NCI-H226 (cell line): ENCODE measurements around the gene DSCAM.
"Not testable (repeated sequence)": the region's sequence is repeated elsewhere in the genome, so short reads cannot be mapped to it uniquely, and the experiment has no call there.

Experiments
- DNase-seq: peaks from one replicate; pipeline ENCODE4 v3.0.0-alpha.2; 2015

Gene DSCAM

DNA sequence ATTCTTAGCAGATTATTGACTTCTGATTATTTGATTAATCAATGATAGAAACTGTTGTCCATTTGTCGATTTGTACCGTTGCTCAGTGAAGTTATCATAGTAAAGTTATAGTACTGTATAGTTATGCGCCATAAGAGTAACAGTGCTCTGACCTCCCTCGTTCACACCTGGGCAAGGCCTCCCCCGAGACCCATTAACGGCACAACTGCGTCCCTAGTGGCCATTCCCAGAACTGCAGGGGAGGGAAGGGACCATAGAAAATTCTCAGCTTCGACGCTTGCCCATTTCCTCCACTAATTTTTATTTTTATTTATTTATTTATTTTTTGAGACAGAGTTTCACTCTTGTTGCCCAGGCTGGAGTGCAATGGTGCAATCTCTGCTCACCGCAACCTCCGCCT is 334.4 kb downstream of the DSCAM start:
- DNase-seq: no peak

DNA sequence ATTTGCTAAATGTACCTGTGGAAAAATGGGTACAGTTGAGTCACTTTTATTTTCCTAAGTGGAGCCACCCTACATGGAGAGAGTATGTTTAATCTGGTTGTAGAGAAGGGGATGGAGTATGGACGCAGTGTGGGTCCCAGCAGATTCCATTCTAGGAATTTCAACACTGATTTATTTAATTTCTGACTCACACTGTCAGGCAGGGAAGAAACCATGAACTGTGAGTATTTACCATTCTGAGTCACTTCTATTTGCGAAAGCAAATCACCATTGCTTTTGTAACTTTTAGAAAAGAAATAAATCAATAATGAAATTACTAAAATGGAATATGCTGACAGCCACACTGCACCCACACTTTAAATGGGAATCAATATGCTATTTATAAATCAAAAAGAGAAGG is 339.0 kb downstream of the DSCAM start:
- DNase-seq: no peak

DNA sequence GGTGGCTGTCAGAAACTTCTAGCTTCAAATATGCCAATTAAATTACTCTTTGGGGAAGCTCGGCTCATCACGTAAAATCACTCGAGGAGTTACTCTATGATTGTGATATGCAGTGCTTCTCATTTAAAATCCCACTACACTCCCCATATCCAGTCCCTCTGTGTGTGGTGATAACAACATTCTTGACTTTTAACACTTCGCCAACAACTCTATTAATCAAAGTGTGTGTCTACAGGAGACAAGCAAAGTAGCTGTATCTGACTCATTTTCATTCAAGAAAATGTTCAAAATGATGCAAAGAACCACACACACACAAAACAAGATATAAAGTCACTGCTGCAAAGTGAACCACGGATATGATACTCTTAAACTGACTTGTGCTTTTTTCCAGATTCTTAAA is 341.3 kb downstream of the DSCAM start:
- DNase-seq: no peak

DNA sequence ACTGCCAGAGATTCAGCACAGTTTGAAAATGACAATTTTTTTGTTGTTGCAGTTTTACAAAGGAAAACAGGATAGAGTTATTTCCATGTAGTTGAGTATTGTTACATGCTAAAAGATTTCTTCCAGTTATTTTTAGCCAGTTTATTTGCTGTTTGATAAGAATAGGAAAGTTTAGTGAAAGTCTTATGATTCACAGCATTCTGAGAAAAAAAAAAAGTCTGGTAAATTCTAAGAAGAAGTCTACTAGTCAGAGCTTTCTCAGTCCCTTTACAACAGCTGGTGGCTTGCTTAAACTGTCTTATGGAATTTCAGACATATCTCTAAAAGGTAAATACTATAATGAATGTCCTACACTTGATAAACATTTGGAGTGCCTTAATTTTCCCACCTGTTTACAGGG is 341.7 kb downstream of the DSCAM start:
- DNase-seq: no peak

DNA sequence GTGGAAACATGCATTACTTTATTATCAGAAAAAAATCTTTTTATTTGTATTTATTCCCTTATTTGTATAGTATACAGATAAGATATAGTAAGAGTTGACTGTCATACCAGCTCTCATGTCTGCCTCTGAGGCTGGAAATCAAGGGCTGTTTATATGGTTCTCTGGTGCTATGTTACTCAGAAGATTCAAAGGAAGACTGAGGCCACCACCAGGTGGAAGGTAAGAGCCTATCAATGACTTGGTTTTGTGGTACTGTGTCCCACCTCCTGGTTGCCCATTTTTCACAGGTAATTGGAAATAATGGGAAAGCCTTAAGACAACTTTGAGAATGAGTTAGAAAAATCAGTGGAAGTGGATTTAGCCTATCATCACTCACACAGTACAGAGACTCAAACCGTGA is 342.1 kb downstream of the DSCAM start:
- DNase-seq: no peak

DNA sequence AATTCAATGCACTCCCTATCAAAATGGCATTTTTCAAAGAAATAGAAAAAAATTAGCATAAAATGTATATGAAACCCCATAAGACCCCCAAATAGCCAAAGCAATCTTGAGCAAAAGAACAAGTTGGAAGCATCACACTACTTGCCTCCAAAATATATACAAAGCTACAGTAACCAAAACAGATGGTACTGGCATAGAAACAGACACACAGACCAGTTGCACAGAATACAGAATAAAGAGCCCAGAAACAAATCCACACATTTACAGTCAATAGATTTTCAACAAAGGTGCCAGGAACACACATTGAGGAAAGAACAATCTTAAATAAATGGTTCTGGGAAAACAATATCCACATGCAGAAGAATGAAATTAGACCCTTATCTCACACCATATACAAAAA is 350.8 kb downstream of the DSCAM start:
- DNase-seq: no peak

DNA sequence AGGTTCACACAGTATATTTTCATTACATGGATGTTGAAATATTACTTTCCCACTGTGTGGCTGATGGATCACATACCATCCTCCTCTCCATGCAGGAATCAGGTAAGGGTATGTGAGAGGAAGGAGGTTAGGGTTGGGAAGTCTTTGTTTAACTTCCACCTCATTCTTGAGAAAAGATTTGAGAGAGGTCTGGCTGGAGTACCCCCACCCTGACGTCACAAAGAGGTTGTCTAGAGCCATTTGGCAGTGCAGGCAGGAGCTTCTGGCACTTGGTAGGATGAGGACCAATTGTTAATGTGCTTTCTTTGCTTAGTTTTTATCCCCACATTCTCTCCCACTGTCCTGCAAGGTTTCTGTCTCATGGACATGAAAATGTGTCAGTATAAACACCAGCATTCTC is 356.6 kb downstream of the DSCAM start:
- no peak for DNase-seq

DNA sequence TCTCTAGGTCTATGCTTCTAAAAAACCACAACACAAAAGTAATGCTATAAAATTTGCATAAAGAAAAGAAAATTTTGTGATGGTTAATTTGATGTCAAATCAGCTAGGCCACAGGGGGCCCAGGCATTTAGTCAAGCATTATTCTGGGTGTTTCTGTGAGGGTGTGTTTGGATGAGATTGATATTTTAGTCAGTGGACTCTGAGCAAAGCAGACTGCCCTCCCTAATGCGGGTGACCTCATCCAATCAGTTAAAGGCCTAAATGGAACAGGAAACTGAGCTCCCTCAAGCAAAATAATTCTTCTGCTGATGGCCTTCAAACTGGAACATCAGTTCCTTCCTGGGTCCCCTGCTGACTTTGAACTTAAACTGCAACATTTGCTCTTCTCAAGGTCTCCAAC is 358.0 kb downstream of the DSCAM start:
- no peak for DNase-seq

DNA sequence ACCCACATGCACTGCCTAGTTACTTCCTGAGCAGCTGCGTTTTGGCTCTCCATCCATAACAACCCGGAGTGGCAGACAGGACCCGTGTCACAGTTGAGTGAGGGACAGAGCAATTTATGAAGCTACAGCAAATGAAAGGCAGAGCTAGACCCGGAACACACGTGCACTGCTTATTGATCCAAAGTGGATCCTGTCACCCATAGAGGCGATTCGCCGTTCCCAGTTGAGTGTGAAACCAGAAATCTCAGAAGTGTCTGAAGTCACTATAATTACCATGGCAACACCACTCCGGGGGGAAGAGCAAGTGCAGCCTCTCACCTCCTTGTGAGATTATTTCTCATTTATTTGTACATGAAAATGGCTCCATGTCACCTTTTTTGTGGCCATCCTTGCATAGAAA is 365.2 kb downstream of the DSCAM start:
- no peak for DNase-seq

DNA sequence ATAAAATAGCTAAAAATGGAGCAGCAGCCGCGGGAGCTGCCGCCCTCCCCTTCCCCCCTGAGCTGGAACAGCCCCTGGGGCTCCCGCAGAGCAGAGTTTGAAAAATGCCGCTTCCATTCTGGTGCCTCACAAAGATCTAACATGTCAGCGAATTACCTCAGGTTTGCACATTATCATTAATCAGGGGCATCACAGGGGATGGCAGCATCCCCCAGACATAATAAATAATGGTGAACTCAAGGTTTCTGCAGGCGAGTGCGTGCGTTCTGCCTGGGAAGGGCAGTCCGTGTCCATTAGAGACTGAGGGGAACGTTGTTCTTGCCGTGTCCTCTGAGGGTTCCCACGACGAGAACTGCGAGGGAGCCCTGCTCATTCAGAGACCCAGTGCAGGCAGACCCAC is 372.4 kb downstream of the DSCAM start:
- DNase-seq: no peak

DNA sequence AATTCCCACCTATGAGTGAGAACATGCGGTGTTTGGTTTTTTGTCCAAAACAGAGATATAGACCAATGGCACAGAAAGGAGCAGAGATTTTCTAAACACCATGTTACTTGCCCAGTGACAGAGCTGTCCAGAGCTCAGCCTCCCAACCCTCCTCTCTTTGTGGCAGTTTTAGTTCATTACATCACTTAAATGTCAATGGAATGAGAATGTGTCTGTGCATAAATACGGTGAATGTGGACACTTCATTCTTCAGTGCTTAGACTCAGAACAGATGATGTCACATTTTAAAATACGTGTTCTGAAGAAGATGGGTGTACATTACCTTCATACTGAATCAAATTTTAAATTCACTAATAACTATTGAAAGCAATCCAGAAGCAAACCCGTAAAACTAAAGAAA is 374.9 kb downstream of the DSCAM start:
- DNase-seq: no peak

DNA sequence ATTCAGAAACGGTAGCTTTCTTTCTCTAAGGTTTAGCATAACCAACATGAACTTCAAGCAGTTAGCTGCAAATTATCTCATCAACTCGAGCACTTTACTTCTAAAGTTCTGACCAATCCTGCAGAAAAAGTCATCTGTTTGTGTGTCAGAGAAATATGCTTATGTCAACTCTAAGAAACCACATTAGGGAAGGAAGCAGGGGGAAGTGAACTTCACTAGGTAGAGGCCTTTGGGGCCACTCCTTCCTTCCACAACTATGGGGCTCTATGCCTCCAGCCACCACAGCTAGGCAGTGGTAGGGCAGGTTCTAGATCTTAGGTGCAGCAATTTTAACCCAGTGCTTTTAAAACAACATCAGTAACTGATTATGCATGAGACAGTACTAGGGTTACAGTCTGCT is 375.9 kb downstream of the DSCAM start:
- no peak for DNase-seq

DNA sequence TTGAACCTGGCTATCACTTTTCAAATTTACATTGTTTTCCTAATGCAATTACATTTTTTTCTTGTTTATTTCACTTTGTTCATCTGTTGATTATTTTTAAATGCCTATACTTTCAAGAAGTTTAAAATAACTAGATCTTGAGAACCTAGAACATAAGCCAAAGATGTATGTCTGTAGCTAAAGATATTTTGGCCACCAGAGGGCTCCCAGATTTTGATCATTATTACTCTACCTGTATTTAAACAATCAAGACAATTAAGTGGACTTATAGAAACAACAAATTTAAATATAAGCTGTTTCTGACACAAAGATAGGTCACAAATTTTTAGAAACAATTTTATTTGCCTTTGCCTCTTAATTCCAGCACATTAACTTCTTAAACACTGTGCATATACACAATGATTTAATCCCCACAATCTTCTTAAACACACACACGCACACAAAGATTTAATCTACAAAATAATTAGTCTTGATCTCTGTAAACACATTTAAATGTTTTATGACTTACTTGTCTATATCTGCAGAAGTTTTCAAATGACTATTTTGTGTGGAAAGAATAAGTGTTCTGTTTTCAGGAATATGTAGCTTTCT is 380.0 kb downstream of the DSCAM start:
- no peak for DNase-seq

DNA sequence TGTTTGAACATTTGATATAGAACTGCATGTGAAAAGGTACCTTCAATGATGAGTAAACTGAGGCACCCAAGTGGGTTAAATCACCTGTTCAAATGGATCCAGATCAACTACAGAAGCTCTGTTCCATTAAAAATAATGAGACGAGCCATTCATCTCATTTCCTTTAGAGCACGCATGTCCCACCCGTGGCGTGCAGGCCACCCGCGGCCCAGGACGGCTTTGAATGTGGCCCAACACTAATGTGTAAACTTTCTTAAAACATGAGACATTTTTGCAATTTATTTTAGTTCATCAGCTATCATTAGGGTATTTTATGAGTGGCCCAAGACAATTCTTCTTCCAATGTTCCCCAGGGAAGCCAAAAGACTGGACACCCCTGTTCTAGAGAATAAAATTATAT is 381.6 kb downstream of the DSCAM start:
- no peak for DNase-seq

DNA sequence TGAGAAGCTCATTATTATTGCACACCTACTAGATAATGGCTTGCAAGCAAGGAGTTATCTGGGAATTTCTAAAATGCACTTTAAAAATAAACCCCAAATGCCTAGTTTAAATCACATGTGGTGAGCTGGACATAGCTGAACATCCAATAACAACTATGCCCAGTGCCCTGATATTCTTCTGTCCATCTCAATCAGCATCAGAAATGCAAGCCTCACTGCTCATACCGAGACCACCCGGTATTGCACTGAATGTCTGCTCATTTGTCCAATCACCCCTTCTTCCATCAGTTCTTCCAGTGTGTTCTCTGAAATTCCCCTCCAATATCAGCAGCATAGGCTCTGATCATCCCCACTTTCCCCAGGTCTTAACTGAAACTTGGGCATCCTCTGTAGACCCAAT is 383.8 kb downstream of the DSCAM start:
- DNase-seq: no peak

DNA sequence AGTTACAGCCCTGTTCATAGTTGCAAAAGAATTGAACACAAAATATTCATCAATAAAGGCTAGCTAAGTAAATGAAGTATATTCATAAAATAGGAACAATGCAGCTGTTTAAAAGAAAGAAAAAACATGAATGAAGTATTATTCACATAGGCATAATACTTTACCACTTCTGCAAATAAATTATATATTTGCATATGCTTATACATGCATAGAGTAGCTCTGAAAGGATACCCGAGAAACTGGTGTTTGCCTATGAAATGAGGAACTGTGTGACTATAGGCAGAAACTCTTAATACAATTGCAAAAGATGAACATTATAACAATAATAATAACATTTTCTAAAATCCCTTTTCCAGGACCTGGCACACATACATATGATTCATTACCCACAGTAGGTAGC is 385.9 kb downstream of the DSCAM start:
- no peak for DNase-seq

DNA sequence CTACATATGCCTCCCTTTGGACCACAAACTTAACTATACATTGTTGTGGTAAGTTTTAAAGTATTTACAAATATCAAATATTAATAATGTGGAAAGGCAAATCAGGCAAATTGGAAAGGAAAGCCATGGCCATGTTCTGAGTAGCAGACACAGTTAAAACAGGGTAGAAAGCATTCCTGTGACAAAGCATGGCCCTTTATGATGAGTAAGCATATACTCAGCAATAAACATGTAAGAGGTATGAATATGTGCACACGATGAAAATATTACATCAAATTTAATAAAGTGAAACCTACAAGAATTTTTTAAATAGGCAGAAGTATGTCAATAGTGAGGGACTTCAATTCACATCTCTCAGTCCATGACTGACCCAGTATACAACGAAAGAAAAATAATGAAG is 389.2 kb downstream of the DSCAM start:
- no peak for DNase-seq

DNA sequence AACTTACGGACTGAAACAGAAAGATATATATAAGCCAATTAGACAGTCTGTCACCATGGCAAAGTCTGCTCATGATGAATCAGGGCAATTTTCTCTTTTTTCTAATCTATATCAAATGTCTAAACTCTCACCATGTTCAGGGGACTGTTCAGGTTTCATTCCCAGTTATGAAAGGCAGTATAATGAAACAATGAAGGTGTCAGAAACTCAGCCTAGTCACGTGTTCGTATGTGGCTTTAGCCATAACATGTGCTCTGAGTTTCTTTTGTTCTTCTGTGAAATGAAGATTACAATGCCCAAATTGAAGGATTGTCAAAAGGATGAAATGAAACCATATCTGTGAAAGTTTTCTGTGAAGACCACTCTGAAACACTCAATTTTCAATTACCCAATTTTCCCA is 392.9 kb downstream of the DSCAM start:
- DNase-seq: no peak

DNA sequence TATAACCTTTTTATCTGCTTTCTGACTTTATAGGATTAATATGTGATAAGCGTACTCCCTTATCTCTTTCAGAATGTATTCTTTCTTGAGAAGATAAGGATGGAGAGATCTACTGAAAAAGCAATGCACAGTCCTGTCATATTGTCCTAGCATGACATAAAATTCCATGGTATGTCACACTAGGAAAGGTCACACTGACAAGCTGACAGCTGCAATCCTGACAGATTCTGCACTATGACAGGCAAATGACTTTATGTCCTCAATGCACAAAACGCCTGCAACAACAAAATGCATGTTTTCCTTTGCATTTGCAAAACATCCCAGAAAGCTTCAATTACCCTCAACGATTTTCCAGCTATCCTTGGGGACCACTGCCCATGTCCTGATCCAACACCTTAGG is 393.8 kb downstream of the DSCAM start:
- DNase-seq: no peak

DNA sequence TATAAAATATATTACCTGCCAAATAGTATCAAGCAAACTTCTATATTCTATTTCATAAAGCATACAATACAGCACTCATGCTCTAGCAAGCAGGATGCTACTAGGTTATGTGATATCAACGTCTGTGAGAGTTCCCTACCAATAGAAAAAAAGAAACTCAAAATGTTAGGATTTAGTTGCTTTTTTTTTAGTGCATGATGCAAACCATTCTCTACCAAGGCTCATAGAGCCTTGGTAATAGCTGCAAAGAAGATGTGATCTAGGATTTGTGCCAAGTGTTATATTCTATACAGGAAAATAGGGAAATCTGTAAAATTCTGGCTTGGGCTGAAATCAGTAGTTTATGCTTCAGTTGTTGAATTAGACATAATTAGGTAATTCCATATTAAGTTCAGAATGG is 394.4 kb downstream of the DSCAM start:
- DNase-seq: no peak

DNA sequence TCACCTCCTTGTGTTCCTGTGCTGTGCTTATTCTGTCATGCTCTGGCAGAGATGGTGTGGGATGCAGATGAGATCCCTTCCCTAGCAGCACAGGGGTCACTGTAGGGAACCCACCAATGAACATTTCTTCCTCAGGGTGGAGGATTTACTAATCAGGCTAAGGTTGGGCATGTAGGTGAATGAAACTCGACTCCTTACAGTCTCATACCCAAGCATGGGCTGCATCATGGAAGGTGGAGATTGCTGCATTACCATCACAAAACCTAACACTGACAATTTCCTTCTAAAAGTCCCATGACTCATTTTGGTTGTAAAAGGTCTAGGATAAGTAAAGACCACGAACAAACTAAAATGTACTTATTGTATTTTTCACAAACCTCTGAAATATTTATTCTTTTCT is 399.9 kb downstream of the DSCAM start:
- DNase-seq: no peak

DNA sequence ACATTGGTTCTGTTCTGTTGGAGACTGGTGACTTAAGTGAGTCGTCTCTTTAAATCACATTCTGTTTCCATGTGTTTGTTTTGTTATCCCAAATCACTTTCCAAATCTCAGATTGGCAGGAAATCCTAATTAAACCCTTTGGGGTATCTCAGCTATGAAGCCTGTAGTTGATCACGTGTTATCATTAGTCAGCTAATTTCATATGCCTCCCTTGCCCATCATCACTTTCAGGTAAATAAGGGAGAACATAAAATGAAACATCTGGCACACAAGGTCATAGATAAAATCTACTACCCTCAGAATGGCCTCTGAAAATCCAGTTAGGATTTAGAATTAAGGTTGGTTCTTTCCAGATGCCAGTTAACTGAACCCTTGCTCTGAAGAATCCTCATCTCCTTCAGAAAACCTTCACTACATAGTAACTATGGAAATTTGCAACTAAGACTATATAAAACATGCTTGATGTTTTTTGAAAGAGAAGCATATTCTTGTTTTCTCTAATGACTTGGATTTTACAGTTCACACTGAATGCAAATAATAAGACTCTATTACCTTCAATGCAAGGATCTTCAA is 401.5 kb downstream of the DSCAM start:
- DNase-seq: no peak

DNA sequence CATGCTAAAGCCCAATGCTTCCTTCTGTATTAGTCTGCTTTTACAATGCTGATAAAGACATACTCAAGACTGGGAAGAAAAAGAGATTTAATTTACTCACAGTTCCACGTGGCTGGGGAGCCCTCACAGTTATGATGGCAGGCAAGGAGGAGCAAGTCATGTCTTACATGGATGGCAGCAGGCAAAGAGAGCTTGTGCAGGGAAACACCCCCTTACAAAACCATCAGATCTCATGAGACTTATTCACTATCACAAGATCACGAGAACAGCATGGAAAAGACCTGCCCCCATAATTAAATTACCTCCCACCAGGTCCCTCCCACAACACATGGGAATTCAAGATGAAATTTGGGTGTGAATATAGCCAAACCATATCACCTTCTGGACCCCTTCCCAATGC is 407.4 kb downstream of the DSCAM start:
- not testable (repeated sequence) for DNase-seq

DNA sequence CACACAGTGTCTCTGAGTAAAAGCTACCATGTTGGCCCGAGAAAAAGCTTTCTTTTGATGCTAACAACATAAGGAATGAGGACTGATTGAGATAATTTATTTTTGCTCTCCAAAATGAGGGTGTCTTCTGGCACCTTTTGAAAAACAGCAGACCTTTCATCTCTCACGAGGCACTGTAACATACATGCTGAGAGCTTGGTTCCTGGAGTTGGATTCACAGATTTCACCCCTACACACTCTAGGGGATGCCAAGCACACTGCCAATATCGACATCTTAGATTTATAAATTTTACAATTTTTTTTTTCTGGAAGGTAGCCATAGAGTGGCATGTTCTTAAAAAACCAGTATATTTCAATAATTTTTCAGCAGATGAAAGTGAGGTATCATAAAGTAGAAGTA is 408.3 kb downstream of the DSCAM start:
- no peak for DNase-seq

DNA sequence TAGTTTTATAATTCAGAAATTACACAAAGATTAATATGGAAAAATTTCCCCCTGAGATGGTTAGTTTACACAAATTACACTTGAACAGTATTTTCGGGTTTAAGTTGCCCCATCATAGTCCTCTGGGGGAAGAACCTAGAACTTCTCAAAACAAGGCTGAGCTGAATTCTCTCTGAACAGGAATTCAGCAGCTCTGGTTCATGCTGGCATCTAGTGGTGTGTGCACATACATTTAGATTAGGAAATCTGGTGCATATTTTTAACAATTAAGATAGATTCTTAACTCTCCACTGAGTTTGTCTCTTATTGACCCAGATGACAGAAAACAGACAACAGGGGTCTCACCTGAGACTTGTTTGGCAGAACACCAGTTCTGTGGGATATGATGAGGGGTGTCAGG is 410.7 kb downstream of the DSCAM start:
- DNase-seq: no peak

DNA sequence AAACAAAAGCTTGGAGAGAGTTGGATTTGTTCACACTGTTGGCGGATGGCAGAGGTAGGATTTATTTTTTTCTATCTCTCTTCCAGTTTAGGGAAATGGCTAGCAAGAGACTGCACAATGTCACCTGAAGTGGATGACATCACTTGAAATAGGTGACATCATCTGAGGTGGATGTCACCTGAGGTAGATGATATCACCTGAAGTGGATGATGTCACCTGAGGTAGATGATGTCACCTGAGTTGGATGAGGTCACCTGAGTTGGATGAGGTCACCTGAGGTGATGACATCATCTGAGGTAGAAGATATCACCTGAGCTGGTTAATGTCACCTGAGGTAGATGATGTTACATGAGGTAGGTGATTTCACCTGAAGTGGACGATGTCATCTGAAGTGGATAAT is 413.4 kb downstream of the DSCAM start:
- DNase-seq: no peak
